Ovary (tissue), 9 donors: ENCODE measurements around the gene GPR33. TPM values are rescaled to one million over a fixed set of nuclear protein-coding genes. Genes with fewer than 3 reads are reported as not detected.

Source experiments
- DNase-seq, 5 donors: peaks; one replicate each; pipeline ENCODE4 v3.0.0-alpha.2; 2019 to 2020
- H3K27ac ChIP-seq, 2 donors: fragments of 200-600 bp; one replicate each; pipeline versions ENCODE4 v1.5.1 to v1.8.0; 2019 to 2022
- H3K27me3 ChIP-seq: fragments of 200-600 bp; one replicate; pipeline ENCODE4 v1.8.0; 2022
- H3K36me3 ChIP-seq: fragments of 200-600 bp; sonication (generic); one replicate; pipeline ENCODE4 v1.5.1; 2019
- H3K4me1 ChIP-seq: one replicate; pipeline ENCODE4 v1.8.1; 2013; ENCODE audit warnings: mild to moderate bottlenecking, moderate library complexity; ENCODE audit not compliant: insufficient read depth
- H3K4me3 ChIP-seq: fragments of 200-600 bp; sonication (generic); one replicate; pipeline ENCODE4 v1.5.1; 2017
- H3K9me3 ChIP-seq, 2 donors: fragments of 200-600 bp in 1 of 2; sonication (generic) in 1 of 2; one replicate each; pipeline versions ENCODE4 v1.5.1 to v1.8.1; 2013 to 2019; ENCODE audit warnings: mild to moderate bottlenecking in 1 of 2, moderate library complexity in 1 of 2
- EP300 ChIP-seq: sonication (generic); formaldehyde crosslinking; IDR thresholded peaks from one replicate; pipeline ENCODE4 v1.6.1; 2017; ENCODE audit warnings: antibody characterized with exemption
- POLR2A ChIP-seq: fragments of 450-650 bp; IDR thresholded peaks from one replicate; pipeline ENCODE4 v1.6.1; 2017; ENCODE audit warnings: antibody characterized with exemption, mild to moderate bottlenecking, moderate library complexity
- WGBS, 3 donors: extraction: QIAGEN DNeasy Blood & Tissue Kit in 1 of 3; methylation state at CpG; one replicate each; pipeline versions ENCODE4 v1.1.5 to v1.1.7; 2013 to 2017; 5-methylcytosine and 5-hydroxymethylcytosine counted together
- intact Hi-C, 4 donors: fragments of 100-400 bp; cut with DNase I; formaldehyde crosslinking; loops; one replicate each; pipeline versions ENCODE4 v1.11.0 to v1.15.1; 2022 to 2023
- polyA plus RNA-seq, 2 donors: library from polyadenylated mRNA; stranded (reverse); fragments of 200-250 nt in 1 of 2; fragments of 350-450 nt in 1 of 2; fragmentation: Illumina TruSeq in 1 of 2; extraction: RNeasy Lipid Tissue Mini Kit (QIAGEN cat#74804) in 1 of 2; gene quantifications; one replicate each; pipeline ENCODE4 v1.2.3, GENCODE V29; 2013 to 2014
- total RNA-seq, 7 donors: library from RNA; depleted of rRNA in 2 of 7; stranded (reverse); fragments of >200 nt in 2 of 7; fragmentation: NEBNext Ultra II Directional in 3 of 7; extraction: Animal tissue kit (Norgen Biotek cat#: 25700) in 3 of 7; gene quantifications; one replicate each; pipeline versions ENCODE4 v1.1.0 to v1.2.4, GENCODE V29; 2016 to 2023
- TF ChIP-seq, protein P1 (sequence below), 3 donors: fragments of 450-650 bp in 2 of 3; fragments of 200-600 bp in 1 of 3; IDR thresholded peaks; one replicate each; pipeline versions ENCODE4 v1.5.1 to v1.8.0; 2016 to 2022; ENCODE audit warnings: antibody characterized with exemption in 3 of 3, mild to moderate bottlenecking in 1 of 3
- donor health status: DM: no; HTN: no; CAD: no; lungs with moderate emphysema.
- donor health status: DM: no; HTN: no; CAD: no.
- donor health status: Bipolar disorder and iron deficiency.
- donor health status: DM: yes; HTN: yes; CAD: no.
- donor health status: DM: no; HTN: no; CAD: no.
- donor health status: DM: yes; HTN: yes; CAD: no.

The GPR33 gene
- total and polyA plus RNA-seq, 9 donors = not detected

GRCh38 chr14:31456841-31457664, 30.8 kb downstream of the GPR33 start, which contains the start of gene DTD2:
Gene DTD2 (minus strand): TSS chr14:31457506. CDS start chr14:31457393, 113 bp downstream.
- Histone ChIP-seq H3K36me3 (no peaks in the 10 kb centered on the region), H3K27ac (peak within 1 kb of the TSS; percentile 23 to 84), H3K4me3 (peak within 1 kb of the TSS; percentile 85), H3K9me3 (no peaks in the 10 kb centered on the region), H3K27me3 (no peaks in the 10 kb centered on the region), H3K4me1 (peaks cover 2% of the 10 kb centered on the region)
- DNase-seq = peak; percentile 93 to 96 (median 94)
- intact Hi-C loops = no loop called here
- TF ChIP-seq EP300 (no peak), POLR2A (peak; percentile 77)
- TF ChIP-seq, protein P1, sequence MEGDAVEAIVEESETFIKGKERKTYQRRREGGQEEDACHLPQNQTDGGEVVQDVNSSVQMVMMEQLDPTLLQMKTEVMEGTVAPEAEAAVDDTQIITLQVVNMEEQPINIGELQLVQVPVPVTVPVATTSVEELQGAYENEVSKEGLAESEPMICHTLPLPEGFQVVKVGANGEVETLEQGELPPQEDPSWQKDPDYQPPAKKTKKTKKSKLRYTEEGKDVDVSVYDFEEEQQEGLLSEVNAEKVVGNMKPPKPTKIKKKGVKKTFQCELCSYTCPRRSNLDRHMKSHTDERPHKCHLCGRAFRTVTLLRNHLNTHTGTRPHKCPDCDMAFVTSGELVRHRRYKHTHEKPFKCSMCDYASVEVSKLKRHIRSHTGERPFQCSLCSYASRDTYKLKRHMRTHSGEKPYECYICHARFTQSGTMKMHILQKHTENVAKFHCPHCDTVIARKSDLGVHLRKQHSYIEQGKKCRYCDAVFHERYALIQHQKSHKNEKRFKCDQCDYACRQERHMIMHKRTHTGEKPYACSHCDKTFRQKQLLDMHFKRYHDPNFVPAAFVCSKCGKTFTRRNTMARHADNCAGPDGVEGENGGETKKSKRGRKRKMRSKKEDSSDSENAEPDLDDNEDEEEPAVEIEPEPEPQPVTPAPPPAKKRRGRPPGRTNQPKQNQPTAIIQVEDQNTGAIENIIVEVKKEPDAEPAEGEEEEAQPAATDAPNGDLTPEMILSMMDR (IDR thresholded peaks at IDR 0.05) = no peak
- 1 to 2% (median 1%) methylated on average over 48 to 70 of the region's 70 CpGs for WGBS, 3 donors

DNA sequence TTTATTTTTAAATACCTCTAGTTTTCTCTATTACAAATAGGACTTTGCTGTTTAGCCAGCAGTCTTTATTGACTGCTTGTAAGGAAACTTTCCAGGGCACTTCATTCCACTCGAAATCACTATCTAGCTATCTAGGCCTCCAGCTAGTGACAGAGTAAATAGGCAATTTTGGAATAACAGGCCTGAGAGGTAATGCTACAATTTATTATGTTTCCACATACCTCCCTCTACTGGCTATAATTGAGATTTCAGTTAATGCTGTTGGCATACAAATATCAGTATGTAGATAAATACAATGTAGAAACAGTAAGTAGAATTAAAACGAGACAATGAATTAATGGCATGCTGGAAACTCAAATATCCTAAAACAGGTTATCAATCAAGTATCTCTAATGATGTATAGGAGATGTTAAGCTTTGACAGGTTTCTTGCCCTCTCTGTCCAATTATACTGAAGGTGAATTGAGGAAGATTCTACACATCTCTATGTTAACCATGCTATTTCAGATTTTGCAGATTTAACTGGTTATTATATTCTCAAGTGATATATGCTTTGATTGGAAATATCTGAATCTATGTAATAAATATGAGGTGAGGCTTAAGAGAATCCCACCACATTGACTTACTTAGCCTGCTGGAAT, 37.7 kb downstream of the GPR33 start:
- Histone ChIP-seq H3K27me3 (no peaks in the 10 kb centered on the region), H3K4me1 (peaks cover under 1% of the 10 kb centered on the region), H3K36me3 (no peaks in the 10 kb centered on the region), H3K4me3 (no peak overlapping the region), H3K9me3 (no peaks in the 10 kb centered on the region), H3K27ac (no peak overlapping the region)
- 15 to 20% (median 16%) methylated on average over 2 of the region's 2 CpGs for WGBS, 3 donors
- no peak for DNase-seq
- intact Hi-C loops = no loop called here
- no peak for TF ChIP-seq EP300
- TF ChIP-seq, protein P1 (IDR thresholded peaks at IDR 0.05) = peak; percentile 12 to 29 (median 21)

DNA sequence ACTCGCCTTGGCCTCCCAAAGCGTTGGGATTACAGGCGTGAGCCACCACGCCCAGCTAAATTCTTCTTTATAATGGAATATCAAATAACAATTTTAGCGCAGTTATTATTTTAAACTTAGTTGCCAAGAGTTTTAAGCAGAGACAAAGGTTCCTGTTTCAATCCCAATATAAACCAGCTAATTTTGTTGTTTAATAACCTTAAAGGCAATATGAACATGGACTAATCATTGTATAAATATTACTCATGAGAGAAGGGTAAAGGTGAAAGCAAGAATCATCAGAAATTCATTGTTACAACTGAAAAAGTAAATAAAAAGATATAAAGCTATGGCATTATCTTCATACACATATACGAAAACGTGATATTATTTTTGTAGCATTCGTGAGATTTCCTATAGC, 38.7 kb downstream of the GPR33 start:
- Histone ChIP-seq H3K27me3 (no peaks in the 10 kb centered on the region), H3K36me3 (no peaks in the 10 kb centered on the region), H3K9me3 (no peaks in the 10 kb centered on the region), H3K4me3 (no peak overlapping the region), H3K4me1 (no peaks in the 10 kb centered on the region), H3K27ac (no peak overlapping the region)
- intact Hi-C loops = no loop called here
- TF ChIP-seq EP300 (no peak), POLR2A (no peak)
- TF ChIP-seq, protein P1 (IDR thresholded peaks at IDR 0.05) = no peak
- DNase-seq = no peak
- 72 to 79% (median 78%) methylated on average over 8 of the region's 8 CpGs for WGBS, 3 donors

GRCh38 chr14:31445703-31446102, 42.1 kb downstream of the GPR33 start:
- TF ChIP-seq EP300 = no peak
- no peak for TF ChIP-seq POLR2A
- TF ChIP-seq, protein P1 (IDR thresholded peaks at IDR 0.05) = no peak
- intact Hi-C loops = no loop called here
- Histone ChIP-seq H3K9me3 (no peaks in the 10 kb centered on the region), H3K27me3 (no peaks in the 10 kb centered on the region), H3K4me1 (no peaks in the 10 kb centered on the region), H3K27ac (no peak overlapping the region), H3K36me3 (no peaks in the 10 kb centered on the region), H3K4me3 (no peak overlapping the region)
- 71 to 93% (median 86%) methylated on average over 1 of the region's 1 CpG for WGBS, 3 donors
- no peak for DNase-seq
